ENCODE results near the gene SOX12.
"Not testable (repeated sequence)": the region's sequence is repeated elsewhere in the genome, so short reads cannot be mapped to it uniquely, and the experiment has no call there.

SOX12 gene

DNA sequence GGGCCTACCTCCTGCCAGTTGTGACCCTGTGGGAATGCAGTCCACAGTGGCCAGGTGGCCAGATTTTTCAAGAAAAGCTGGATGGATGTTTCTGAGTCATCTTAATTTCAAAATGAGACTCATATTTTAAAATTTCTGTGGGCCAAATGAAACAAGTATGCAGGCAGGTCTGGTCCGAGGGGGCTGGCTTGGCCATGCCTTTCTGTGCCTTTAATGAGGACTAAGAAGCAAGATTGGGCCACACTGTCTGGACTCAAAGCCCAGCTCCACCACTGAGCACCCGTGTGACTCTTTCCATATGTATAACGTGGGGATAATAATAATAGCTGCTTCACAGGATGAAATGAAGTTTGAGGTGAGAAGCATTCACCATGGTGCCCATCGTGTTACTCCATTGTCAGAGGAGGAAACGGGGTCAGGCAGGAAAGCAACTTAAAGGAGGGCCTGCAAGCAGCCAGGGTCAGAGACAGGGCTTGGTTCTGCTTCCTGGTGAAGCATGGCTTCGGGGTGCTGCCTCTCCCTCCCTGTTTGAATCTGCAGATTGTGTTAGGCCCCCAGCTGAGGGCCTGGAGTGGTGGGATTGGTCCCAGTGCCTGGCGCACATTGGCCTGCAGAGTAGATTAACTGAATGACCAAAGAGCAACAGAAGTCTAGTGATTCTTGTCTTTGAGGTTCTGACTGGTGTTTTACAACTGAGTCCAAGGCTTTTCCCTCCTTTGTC, 3.8 kb downstream of the SOX12 start:
- DNase-seq: no peak

DNA sequence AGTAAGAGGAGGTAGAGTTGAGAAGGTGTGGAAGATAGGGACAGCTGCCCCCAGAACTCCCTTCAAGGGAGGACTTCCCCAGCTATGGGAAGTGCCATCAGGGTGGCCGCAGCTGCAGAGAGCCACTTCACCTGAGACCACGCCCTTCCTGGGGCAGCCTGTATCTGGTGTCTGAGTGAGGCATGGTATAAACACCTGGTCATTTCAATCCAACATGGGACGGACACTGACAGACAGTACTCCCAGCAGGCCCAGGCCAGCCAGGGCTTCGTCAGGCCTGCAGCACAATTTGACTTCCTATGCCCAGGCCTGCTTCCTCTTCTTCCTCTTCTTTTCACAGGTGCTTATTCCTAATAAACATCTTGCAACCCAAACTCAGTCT, 4.5 kb downstream of the SOX12 start:
- DNase-seq: no peak

DNA sequence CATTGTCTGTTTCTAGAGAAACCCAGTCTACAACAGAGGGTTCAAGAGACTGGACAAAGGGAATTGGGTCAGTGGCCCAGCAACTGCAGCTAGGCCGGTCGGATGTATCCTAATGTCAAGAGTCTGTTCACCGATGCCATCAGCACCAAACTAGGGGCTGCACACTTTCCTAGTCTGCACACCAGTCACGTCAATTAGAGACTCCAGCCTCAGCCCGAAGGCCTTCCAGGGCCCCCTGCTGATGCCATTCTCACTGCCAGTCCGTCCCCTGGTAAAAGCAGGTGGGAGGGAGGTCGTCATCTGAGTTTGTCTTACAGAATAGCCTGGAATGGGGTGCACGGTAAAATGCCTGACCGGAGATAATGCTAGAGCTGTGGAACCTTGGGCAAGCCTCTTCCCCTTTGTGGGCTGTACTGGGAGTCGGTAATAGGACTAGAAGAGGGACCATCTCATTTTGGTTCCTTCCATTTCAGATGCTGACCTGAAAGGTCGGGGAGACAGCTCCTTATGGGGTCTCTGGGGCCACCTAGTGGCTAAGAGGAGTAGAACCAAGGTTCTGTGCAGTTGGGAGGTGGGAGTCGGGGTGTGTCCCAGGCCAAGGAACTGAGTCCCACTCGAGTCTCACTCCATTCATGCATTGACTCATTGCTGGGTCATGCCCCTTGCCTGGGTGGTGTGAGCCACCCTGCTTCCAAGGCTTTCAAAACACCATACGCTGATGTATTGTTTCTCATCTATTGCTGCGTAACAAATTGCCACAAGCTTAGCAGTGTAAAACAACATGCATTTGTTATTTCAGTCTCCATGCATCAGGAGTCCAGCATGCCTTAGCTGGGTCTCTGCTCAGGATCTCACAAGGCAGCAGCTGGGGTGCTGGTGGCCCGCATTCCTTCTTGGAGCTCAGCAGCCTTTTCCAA, 5.1 kb downstream of the SOX12 start:
- DNase-seq: peak; percentile 78

DNA sequence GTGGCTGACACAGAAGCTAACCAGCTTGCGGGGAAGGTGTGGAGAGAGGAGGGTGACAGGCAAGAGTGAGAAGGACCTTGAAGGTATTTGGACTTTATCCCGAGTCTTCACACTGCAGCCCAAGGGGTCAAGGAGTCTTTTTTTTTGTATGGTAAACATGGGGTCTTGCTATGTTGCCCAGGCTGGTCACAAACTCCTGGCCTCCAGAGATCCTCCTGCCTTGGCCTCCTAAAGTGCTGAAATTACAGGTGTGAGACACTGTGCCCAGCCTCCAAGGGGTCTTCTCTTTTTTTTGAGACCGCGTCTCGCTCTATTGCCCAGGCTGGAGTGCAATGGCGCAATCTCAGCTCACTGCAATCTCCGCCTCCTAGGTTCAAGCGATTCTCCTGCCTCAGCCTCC, 9.2 kb downstream of the SOX12 start:
- DNase-seq: no peak

DNA sequence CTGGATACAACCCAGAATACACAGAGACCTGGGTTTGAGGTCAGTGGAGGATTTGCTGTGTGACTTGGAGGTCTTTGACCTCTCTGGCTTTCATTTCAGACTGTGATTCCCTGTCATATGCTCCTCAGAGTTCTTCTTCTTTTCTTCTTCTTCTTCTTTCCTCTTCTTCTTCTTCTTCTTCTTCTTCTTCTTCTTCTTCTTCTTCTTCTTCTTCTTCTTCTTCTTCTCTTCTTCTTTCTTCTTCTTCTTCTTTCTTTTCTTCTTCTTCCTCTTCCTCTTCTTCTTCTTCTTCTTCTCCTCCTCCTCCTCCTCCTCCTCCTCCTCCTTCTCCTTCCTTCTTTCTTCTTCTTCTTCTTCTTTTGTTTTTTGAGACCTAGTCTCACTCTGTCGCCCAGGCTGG, 10.7 kb downstream of the SOX12 start:
- DNase-seq: not testable (repeated sequence)

DNA sequence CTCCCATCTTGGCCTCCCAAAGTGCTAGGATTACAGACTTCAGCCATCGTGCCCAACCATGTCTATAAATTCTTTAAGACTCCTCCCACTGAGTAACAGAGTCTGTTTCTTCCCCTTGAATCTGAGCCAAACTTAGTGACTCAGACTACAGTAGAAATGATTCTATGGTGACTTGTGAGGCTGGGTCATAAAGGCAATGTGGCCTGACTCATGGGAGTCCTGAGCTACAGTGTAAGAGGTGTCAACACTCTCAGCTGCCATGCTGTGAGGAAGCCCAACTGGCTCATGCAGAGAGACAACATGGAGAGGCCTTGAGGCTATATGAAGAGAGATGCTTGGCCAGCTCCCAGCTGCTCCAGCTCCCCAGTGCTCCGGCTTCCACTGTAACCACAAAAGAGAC, 16.3 kb downstream of the SOX12 start:
- peak; percentile 63 for DNase-seq

DNA sequence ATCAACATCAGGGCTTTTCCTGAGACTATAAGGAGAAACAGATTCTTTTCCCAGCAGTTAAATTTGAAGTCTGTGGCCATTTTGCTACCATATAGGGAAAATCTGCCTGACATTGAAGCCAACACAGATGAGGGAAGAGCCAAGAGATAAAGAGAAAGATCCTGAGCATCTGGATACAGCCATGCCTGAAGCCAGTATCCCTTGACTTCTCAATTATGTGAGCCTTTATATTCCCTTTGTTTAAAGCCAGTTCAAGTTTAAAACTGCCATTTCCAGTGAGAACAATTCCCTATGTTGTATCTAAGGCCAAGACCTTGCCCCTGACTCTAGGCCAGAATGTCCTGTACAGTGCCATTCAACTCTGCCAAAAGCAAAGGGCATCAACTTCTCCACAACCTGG, 17.8 kb downstream of the SOX12 start:
- no peak for DNase-seq

DNA sequence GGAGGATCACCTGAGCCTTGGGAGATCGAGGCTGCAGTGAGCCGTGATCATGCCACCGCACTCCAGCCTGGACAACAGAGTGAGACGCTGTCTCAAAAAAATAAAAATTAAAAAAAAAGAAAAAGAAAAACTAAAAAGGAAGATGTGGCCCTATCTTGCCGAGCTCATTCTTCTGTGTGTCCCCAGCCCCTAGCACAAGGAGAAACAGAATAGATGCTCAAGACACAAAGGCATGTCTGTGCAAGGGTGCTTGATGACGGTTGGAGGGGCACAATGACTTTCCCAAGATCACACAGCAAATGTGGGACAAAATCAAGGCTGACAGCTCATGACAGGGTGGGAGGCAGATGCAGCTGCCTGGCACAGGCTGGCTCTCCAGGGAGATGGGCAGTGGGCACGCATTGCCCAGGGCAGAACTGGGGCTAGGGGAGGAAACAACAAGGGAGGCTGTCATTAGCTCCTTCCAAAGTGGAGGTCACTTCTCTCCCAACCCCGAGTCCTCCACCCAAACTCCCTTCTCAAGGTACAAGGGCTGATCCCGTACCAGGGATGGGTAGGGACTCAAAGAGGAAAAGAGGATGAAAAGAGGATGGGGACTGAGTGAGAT, 20.8 kb downstream of the SOX12 start:
- DNase-seq: no peak

DNA sequence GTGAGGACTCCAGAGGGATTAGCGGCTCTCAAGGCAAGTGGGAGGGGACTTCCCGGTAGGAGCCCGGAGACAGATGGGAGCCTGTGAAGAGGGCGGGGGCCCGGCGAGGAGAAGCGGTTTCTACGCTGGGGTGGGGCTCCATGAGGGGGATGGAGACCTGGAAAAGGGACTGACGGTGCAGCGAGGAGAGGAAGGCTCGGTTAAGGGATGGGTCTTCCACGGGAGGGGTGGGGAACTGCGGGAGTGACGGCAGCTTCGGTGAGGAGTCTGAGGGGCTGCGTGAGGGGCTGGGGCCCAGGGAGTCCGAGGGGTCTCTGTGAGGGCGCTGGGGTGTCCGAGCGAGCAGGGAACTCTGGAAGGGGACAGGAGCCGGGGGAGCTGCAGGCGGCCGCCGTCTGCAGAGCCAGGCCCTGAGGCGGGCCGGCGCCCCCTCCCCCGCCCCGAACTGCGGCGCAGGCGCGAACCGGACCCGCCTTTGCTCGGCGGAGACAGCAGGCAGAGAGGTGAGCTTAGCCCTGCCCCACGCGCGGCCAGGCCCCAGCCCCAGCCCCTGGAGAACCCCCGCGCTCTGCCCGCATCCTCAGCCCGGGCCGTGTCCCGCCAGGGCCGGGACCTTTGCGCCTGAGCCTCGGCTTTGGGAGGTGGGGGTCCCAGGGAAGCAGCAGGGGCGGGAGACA, 21.4 kb downstream of the SOX12 start, which contains the start of gene NRSN2:
TSS of gene NRSN2 (plus strand) at position 472 of the 677 bp plus-strand sequence. CDS start 2,533 bp downstream, outside the sequence.
- DNase-seq: peak; percentile 85

DNA sequence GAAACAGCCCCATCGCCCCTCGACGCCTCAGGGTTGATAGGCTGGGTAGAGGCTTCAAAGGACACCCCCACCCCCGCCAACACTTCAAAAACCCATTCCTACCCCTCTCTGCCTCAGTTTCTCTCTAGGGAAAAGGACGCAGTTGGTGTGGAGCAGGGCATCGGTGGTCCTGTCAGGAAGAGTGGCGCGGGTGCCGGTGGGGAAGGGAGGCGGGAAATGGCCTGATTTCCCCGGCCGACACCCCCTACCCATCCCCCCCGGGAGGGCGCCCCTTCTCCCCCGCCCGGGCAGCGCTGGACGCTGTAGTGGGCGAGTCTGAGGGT, 21.9 kb downstream of the SOX12 start:
- DNase-seq: no peak

DNA sequence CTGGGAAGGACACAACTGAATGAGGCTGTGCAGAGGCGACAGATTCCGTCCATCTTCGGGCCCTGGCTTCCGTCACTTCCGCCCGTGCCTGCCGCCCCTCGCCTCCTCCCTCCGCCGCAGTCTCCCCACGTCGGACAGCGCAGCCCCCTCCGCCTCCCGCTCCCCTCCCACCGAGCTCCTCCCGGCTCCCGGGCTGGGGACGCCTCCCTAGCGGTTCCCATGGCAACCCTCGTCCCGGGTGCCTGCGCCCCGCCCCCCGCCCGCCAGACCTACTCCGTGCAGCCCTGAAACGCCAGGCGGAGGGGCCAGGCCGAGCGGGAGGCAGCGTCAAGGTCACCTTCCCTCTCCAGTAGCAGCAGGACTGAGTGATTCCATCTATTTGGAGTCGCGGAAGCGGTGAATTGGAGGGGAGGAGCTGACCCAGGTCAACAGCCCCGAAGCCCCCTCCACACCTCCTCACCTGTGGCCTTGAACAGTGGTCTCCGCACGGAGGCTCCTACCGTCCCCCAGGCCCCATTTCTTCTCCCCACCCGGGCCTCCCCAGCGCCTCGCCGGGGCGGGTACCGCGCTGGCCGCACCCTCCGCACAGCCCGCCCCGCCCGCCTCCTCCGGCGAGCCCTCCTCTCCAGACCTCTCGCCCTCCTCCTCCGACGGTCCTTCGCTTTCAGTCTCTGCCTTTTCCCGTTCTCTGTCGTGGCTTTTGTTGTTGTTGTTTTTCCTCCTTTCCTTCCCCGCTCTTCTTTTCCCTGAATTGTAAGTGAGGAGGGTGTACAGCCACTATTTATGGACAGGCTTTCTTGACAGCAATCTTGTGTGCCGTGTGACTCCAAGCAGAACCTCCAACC, 22.5 kb downstream of the SOX12 start:
- peak; percentile 99 for DNase-seq

DNA sequence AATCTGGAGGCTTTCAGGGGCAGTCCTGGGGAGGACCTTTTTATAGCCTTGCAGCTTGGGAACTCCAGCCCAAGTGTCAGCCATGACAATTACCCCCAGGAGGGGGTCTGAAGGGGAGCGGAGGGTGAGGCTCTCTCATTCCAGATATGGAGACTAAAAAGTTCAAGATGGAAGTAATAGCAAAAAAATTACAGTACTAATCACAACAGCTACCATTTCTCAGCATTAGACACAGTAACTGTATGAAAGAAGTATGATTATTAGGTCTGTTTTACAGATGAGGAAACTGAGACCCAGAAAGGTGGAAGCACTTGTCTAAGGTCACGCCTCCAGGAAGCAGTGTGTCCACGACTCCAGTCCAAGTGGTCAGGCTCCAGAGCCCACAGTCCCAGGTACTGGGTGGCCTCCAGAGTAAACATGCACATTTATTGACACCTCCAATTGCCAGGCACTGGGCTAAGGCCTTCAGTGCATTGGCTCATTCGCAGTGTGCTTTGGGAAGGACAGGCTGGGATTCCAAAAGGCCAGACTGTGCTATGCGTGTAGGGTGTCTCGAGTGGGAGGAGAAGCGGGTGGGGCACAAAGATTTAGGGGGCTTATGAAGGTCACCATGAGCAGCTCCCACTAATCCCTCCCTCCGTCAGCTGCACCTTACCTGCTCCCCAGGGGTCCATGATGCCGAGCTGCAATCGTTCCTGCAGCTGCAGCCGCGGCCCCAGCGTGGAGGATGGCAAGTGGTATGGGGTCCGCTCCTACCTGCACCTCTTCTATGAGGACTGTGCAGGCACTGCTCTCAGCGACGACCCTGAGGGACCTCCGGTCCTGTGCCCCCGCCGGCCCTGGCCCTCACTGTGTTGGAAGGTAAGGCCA, 23.9 kb downstream of the SOX12 start:
- DNase-seq: no peak

DNA sequence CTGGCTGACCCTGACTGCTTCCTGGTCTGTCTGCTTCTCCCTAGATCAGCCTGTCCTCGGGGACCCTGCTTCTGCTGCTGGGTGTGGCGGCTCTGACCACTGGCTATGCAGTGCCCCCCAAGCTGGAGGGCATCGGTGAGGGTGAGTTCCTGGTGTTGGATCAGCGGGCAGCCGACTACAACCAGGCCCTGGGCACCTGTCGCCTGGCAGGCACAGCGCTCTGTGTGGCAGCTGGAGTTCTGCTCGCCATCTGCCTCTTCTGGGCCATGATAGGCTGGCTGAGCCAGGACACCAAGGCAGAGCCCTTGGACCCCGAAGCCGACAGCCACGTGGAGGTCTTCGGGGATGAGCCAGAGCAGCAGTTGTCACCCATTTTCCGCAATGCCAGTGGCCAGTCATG, 27.8 kb downstream of the SOX12 start:
- DNase-seq: no peak

DNA sequence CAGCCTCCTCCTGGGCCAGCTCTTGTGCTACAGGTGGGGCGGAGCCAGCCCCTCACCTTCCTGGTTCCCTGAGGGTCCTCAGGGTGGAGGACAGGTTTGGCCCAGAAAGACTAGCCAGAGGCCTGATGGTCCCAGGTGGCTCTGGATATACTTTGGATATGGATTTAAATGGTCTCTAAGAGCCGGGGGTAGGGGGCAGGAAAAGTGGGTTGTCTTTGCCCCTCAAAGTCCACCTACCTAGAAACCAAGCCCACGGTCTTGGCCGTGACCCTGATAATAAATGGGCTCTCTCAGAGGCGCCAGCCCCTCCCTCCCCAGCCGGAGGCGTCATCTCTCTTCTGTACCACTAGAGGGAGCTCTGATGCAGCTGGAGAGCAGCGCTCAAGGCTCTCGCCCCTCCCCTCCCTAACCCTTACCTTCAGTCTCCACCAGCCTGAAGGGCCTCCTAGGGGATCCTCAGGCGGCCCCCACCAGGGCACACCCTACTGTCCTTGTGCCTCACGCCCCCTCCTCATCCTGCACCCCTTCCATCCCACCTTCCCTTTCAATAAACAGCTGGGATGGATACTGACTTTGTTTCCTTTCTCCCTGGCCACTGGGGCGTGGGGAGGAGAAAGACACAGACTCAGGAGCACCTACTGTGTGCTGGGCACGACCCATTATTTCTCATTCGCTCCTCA, 29.1 kb downstream of the SOX12 start:
- DNase-seq: peak; percentile 86

DNA sequence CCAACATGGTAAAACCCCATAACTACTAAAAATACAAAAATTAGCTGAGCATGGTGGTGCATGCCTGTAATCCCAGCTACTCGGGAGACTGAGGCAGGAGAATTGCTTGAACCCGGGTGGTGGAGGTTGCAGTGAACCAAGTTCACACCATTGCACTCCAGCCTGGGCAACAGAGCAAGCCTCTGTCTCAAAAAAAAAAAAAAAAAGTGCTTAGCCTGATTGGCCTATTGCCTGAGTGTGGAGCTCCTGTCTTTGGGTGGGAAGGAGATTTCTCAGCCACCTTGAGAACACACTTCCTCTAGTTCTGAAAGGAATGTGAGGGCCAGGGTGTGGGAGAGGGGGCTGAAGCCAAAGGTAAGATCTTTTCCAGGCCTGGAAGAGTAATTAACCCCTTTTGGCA, 30.8 kb downstream of the SOX12 start:
- DNase-seq: not testable (repeated sequence)

DNA sequence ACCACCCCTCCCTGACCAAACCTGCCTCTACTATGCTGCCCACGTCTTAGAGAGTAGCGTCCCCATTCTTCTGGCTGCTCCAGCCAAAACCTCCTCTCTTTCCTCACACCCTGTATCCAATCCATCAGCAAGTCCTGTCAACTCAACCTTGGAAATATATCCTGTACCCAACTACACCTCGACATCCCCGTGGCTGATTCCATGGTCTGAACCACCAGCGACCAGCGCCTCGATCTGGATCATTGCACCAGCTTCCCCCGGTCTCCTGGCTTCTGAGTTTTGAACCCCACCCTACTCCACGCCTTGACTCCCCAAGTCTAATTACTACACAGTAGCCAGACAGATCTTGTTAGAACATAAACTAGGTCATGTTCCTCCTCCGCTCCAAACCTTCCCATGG, 31.4 kb downstream of the SOX12 start:
- DNase-seq: no peak

DNA sequence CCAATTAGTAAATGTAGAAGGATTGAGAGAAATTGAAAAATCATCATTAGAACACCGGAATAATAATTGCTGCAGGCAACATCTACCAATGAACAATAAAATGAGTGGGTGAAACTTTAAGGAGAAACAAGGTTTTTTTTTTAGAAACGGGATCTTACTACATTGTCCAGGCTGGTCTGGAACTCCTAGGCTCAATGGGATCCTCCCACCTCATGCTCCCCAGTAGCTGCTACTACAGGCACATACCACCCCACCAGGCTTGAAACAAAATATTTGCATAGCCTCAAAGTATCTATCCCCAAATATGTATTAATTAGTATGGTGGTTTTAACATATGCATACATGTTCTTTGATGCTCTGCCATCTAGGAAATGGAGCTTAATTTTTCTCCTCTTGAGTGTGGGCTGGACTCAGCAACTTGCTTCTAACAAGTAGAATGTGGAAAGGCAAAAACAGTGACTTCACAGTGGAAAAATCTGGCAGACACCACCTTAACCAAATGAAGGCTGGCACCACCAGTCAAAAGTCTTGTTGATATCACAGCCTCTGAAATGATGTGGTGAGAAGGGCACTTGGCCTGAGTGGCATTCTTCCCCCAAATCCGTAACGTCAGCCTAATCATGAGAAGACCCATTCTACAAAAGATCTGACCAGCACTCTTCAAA, 33.7 kb downstream of the SOX12 start:
- DNase-seq: no peak

DNA sequence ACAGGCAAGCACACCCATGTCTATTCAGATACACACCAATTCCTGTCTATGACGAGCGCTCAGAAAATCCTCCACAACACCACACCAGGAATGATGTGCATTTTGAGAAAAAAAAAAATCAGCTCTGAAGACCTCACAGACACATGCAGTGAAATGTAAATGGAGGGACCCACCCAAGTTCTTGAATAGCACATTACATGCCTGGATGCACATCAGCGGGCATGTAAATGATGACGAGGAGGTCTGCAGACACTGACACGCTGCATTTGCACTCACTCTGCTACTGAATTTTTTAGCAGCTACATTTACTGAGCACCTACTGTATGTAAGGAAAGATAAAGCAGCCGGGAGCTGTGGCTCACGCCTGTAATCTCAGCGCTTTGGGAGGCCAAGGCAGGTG, 36.2 kb downstream of the SOX12 start:
- no peak for DNase-seq

DNA sequence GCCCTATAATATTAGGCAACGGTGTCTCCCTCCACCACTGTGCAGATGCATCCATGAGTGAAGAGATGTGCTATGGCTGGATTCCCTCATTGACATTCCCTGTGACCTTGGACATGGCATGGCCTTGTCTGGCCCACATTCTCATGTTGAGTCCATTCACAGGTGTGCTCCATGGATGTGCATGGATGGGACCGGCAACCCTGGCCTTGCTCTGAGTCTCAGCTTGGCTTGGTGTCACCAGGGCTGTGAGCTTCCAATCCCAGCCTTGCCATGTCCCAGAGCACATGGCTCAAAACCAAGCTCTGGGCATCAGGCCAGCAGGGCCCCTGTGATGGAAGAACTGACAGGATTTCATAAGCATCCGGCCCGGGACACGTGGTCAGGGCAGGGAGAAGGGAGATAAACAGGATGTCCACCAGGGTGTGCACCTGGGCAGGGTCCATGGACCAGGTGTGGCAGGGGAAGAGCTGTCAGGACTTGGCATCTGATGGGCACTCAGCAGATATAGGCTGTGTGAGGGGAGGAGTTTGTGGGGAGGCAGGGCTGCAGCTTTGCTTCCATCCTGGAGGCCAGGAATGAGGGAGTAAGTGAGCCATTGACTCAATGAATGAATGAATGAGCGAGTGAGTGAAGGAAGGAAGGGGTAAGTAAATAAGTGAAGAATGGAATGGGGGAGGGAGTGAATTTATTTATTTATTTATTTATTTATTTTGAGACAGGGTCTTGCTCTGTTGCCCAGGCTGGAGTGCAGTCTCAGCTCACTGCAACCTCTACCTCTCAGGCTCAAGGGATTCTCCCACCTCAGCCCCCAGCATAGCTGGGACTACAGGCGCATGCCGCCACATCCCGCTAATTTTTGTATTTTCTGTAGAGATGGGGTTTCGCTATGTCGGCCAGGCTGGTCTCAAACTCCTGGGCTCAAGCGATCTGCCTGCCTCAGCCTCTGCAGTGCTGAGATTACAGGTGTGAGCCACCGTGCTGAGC, 37.2 kb downstream of the SOX12 start:
- peak; percentile 64 for DNase-seq
